Measurements from ENCODE around the gene GPRIN2. TPM values are rescaled to one million over a fixed set of nuclear protein-coding genes. Genes with fewer than 3 reads are reported as not detected.

GPRIN2 gene
- total RNA-seq, 2 donors from 2014 or later = 32.3 to 34.4 TPM

- H3K4me3 ChIP-seq = no peak overlapping the region
- peaks cover 19% of the 10 kb centered on the region for H3K27me3 ChIP-seq
- no peaks in the 10 kb centered on the region for H3K9me3 ChIP-seq
- H3K4me1 ChIP-seq = peaks cover 22% of the 10 kb centered on the region
- no peak for TF ChIP-seq CTCF (IDR thresholded peaks at IDR 0.05)
- H3K9ac ChIP-seq (ENCODE audit: low read depth in 2 of 2, low read length in 2 of 2) = no peak overlapping the region
- H3K27ac ChIP-seq = no peak overlapping the region
- peak; percentile 20 for DNase-seq
- H3K36me3 ChIP-seq = no peaks in the 10 kb centered on the region
- intact Hi-C loops (cut with DNase I) = loop anchor here (2.0 kb wide), 1 partner anchor 25 kb away; no protein-coding TSS in a partner anchor
These were observed 3.0 kb downstream of the GPRIN2 start for GRCh38 chr10:46553238-46554049.

- intact Hi-C loops (cut with DNase I) = no loop called here
- H3K9me3 ChIP-seq = no peaks in the 10 kb centered on the region
- TF ChIP-seq CTCF (IDR thresholded peaks at IDR 0.05) = no peak
- H3K4me3 ChIP-seq = no peak overlapping the region
- DNase-seq = peak; percentile 55
- peaks cover 19% of the 10 kb centered on the region for H3K4me1 ChIP-seq
- no peaks in the 10 kb centered on the region for H3K36me3 ChIP-seq
- no peak overlapping the region for H3K9ac ChIP-seq (ENCODE audit: low read depth in 2 of 2, low read length in 2 of 2)
- peaks cover 17% of the 10 kb centered on the region for H3K27me3 ChIP-seq
- no peak overlapping the region for H3K27ac ChIP-seq
These were observed 3.8 kb downstream of the GPRIN2 start for GRCh38 chr10:46552526-46553237.

- no peak for TF ChIP-seq CTCF (IDR thresholded peaks at IDR 0.05)
- intact Hi-C loops (cut with DNase I) = no loop called here
- peak; percentile 49 for DNase-seq
- Histone ChIP-seq H3K27ac (no peak overlapping the region), H3K27me3 (peaks cover 9% of the 10 kb centered on the region), H3K4me3 (no peak overlapping the region), H3K36me3 (no peaks in the 10 kb centered on the region), H3K9ac (ENCODE audit: low read depth in 2 of 2, low read length in 2 of 2) (no peak overlapping the region), H3K9me3 (no peaks in the 10 kb centered on the region), H3K4me1 (peaks cover 19% of the 10 kb centered on the region)
These were observed 4.5 kb downstream of the GPRIN2 start for GRCh38 chr10:46551701-46552525.

GRCh38 chr10:46550795-46551700 is 5.4 kb downstream of the GPRIN2 start:
- H3K27me3 ChIP-seq = peaks cover 6% of the 10 kb centered on the region
- H3K4me3 ChIP-seq = no peak overlapping the region
- no peaks in the 10 kb centered on the region for H3K36me3 ChIP-seq
- intact Hi-C loops (cut with DNase I) = no loop called here
- no peak overlapping the region for H3K9ac ChIP-seq (ENCODE audit: low read depth in 2 of 2, low read length in 2 of 2)
- no peak for TF ChIP-seq CTCF (IDR thresholded peaks at IDR 0.05)
- H3K4me1 ChIP-seq = peaks cover 19% of the 10 kb centered on the region
- H3K9me3 ChIP-seq = no peaks in the 10 kb centered on the region
- H3K27ac ChIP-seq = no peak overlapping the region
- no peak for DNase-seq
